Right lobe of liver (tissue), 4 donors: ENCODE measurements around the gene GNMT.

Experiments used
- CTCF ChIP-seq, 4 donors: fragments of 200-600 bp in 3 of 4; fragments of 450-650 bp in 1 of 4; IDR thresholded peaks; one replicate each; pipeline versions ENCODE4 v1.5.1 to v1.8.0; 2016 to 2022; ENCODE audit warnings: antibody characterized with exemption in 4 of 4, mild to moderate bottlenecking in 2 of 4
- POLR2A ChIP-seq: fragments of 450-650 bp; IDR thresholded peaks from one replicate; pipeline ENCODE4 v1.6.1; 2017; ENCODE audit warnings: antibody characterized with exemption, mild to moderate bottlenecking
- donor health status: DM: no; HTN: no; CAD: no.
- donor health status: DM: no; HTN: no; CAD: no.
- donor health status: DM: no; HTN: yes; CAD: no.

GRCh38 chr6:42969431-42969830, 8.9 kb downstream of the GNMT start:
- no peak for TF ChIP-seq CTCF (IDR thresholded peaks at IDR 0.05)
- TF ChIP-seq POLR2A: no peak
